Measurements from ENCODE around the gene NT5C1B.

NT5C1B gene

GRCh38 chr2:18602298-18602697, 12.9 kb upstream of the NT5C1B start:
- no peak for TF ChIP-seq CTCF (conservative IDR thresholded peaks at IDR 0.05; ENCODE audit: low read depth, low read length)
- DNase-seq (ENCODE audit: low read depth): no peak
- no peak overlapping the region for H3K4me3 ChIP-seq (ENCODE audit: low read length)

GRCh38 chr2:18600255-18600613, 10.9 kb upstream of the NT5C1B start:
- no peak for DNase-seq (ENCODE audit: low read depth)
- TF ChIP-seq CTCF (conservative IDR thresholded peaks at IDR 0.05; ENCODE audit: low read depth, low read length): no peak
- no peak overlapping the region for H3K4me3 ChIP-seq (ENCODE audit: low read length)

- DNase-seq (ENCODE audit: low read depth): no peak
- no peak overlapping the region for H3K4me3 ChIP-seq (ENCODE audit: low read length)
- no peak for TF ChIP-seq CTCF (conservative IDR thresholded peaks at IDR 0.05; ENCODE audit: low read depth, low read length)
These were observed 10.3 kb upstream of the NT5C1B start for GRCh38 chr2:18599509-18600254.

- H3K4me3 ChIP-seq (ENCODE audit: low read length): no peak overlapping the region
- DNase-seq (ENCODE audit: low read depth): no peak
- no peak for TF ChIP-seq CTCF (conservative IDR thresholded peaks at IDR 0.05; ENCODE audit: low read depth, low read length)
These were observed 9.6 kb upstream of the NT5C1B start for GRCh38 chr2:18598848-18599484.

GRCh38 chr2:18597618-18598017, 8.2 kb upstream of the NT5C1B start:
- DNase-seq (ENCODE audit: low read depth): no peak
- no peak overlapping the region for H3K4me3 ChIP-seq (ENCODE audit: low read length)
- TF ChIP-seq CTCF (conservative IDR thresholded peaks at IDR 0.05; ENCODE audit: low read depth, low read length): no peak

- TF ChIP-seq CTCF (conservative IDR thresholded peaks at IDR 0.05; ENCODE audit: low read depth, low read length): no peak
- H3K4me3 ChIP-seq (ENCODE audit: low read length): no peak overlapping the region
- DNase-seq (ENCODE audit: low read depth): no peak
These were observed 7.6 kb upstream of the NT5C1B start for GRCh38 chr2:18596993-18597392.

- no peak for TF ChIP-seq CTCF (conservative IDR thresholded peaks at IDR 0.05; ENCODE audit: low read depth, low read length)
- DNase-seq (ENCODE audit: low read depth): no peak
- H3K4me3 ChIP-seq (ENCODE audit: low read length): no peak overlapping the region
These were observed 4.1 kb upstream of the NT5C1B start for GRCh38 chr2:18593496-18593895.

Measured in retinal pigment epithelial cell (primary cell).